ENCODE results near the gene RNF138. TPM values are rescaled to one million over a fixed set of nuclear protein-coding genes. Genes with fewer than 3 reads are reported as not detected.
A peak's percentile ranks its signal among the peaks of the same experiment; 100 is the strongest.
"Not testable (repeated sequence)": the region's sequence is repeated elsewhere in the genome, so short reads cannot be mapped to it uniquely, and the experiment has no call there.

RNF138 gene
- total RNA-seq, 6 experiments from 2014 or later = 10.2 to 14.4 (median 13.6) TPM

DNA sequence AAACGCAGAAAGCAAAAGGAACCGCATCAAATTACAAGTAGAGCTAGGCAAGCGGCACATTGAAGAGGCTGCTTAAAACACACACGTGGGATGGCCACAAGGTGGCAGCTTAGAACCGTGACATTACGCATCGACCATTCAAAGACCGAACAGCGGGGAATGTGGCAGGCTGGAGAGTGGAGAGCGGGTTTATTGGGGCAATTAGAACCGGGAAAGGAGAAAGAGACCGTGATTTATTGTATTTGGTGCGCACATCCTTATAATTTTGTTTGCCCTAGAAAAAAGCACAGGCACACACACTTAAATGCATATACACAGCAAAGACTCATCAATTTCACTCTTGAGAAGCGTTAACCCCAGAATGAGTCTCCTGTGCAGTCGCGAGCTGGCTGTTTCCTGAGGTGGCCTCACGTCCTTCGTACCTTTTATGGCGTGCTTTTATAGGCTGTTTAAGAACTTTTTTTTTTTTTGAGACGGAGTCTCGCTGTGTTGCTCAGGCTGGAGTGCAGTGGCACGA is 66.5 kb downstream of the RNF138 start:
- Mint-ChIP-seq H3K4me3 (peak overlapping the region; percentile 70), H3K27me3 (ENCODE audit: insufficient read depth) (no peaks in the 10 kb centered on the region; the same call in 1 of the 2 replicates), H3K36me3 (ENCODE audit: low read depth) (no peaks in the 10 kb centered on the region), H3K27ac (no peak overlapping the region), H3K4me1 (ENCODE audit: low read depth) (peaks cover 7% of the 10 kb centered on the region), H3K9me3 (no peaks in the 10 kb centered on the region)
- TF ChIP-seq, protein P1, sequence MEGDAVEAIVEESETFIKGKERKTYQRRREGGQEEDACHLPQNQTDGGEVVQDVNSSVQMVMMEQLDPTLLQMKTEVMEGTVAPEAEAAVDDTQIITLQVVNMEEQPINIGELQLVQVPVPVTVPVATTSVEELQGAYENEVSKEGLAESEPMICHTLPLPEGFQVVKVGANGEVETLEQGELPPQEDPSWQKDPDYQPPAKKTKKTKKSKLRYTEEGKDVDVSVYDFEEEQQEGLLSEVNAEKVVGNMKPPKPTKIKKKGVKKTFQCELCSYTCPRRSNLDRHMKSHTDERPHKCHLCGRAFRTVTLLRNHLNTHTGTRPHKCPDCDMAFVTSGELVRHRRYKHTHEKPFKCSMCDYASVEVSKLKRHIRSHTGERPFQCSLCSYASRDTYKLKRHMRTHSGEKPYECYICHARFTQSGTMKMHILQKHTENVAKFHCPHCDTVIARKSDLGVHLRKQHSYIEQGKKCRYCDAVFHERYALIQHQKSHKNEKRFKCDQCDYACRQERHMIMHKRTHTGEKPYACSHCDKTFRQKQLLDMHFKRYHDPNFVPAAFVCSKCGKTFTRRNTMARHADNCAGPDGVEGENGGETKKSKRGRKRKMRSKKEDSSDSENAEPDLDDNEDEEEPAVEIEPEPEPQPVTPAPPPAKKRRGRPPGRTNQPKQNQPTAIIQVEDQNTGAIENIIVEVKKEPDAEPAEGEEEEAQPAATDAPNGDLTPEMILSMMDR (IDR thresholded peaks at IDR 0.05) = peak; percentile 88
- peak; percentile 77 for DNase-seq

DNA sequence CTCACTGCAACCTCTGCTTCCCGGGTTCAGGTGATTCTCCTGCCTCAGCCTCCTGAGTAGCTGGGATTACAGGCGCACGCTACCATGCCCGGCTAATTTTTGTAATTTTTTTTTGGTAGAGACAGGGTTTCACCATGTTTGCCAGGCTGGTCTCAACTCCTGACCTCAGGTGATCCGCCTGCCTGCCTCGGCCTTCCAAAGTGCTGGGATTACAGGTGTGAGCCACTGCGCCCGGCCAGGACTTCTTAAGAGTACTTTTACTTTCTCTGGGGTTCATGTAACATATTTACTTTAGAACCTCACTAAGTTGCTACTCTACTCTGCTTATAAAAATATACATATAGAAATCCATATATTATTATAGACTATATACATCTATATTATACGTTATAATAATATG is 67.0 kb downstream of the RNF138 start:
- not testable (repeated sequence) for H3K4me1 Mint-ChIP-seq (ENCODE audit: low read depth); H3K27me3 Mint-ChIP-seq (ENCODE audit: insufficient read depth); H3K9me3 Mint-ChIP-seq; DNase-seq; H3K27ac Mint-ChIP-seq; H3K36me3 Mint-ChIP-seq (ENCODE audit: low read depth)
- H3K4me3 Mint-ChIP-seq = peak overlapping the region; percentile 70; the same call in 1 of the 2 replicates

DNA sequence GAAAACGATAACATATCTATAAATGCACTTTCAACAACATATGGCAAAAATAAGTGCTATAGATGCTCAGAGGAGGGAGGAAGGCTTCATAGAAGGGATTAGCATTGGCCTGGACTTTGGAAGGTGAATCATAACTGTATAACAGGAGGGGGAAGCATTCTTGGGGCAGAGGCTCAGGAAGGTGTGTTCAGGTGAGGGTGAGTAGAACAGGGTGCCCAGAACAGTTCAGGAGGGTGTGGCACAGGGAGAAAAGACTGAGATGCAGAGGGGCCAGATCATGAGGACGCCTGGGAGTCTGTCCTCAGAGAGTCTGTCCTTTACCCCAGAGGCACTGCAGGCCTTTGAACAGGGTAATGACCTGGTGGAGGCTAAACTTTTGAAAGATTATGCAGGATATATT is 68.9 kb downstream of the RNF138 start:
- no peaks in the 10 kb centered on the region; the same call in 1 of the 2 replicates for H3K27me3 Mint-ChIP-seq (ENCODE audit: insufficient read depth)
- TF ChIP-seq, protein P1 (IDR thresholded peaks at IDR 0.05) = no peak
- no peak for DNase-seq

DNA sequence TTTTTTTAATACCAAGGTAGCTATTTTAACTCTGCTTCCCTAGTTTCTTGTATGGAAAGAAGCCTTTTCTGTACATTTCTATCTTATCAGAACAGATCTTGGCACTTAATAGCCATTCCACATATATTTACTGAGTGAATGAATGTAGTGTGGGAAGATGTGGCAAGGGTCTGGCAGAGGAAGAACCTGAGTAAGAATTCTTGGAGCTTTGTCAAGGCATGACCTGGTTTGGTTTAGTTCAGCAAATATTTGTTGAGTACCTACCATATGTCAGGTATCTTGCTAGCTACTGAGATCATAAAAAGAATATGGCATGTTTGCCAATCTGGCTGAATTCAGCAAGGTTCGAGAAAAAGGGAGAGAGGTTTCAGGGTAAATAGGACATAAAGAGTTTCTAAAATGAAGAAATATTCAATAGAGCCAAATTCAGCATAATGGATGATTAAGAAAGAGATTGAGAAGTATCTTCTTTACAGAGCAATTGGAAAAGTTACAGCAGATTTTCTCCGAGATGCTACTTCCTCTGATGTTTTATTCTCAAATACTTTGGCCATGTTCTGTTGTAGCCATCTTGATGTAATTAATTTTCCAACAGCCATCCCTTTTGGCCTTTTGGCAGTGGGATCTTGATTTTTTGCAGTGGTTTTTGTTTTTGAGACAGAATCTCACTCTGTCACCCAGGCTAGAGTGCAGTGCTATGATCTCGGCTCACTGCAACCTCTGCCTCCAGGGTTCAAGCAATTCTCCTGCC is 76.5 kb downstream of the RNF138 start:
- no peak overlapping the region for H3K27ac Mint-ChIP-seq
- no peaks in the 10 kb centered on the region for H3K4me1 Mint-ChIP-seq (ENCODE audit: low read depth)

More for the DNA sequence above, 68.9 kb downstream of the RNF138 start:
- H3K27ac Mint-ChIP-seq = no peak overlapping the region
- H3K36me3 Mint-ChIP-seq (ENCODE audit: low read depth) = no peaks in the 10 kb centered on the region
- peaks cover 7% of the 10 kb centered on the region for H3K4me1 Mint-ChIP-seq (ENCODE audit: low read depth)
- H3K9me3 Mint-ChIP-seq = no peaks in the 10 kb centered on the region
- H3K4me3 Mint-ChIP-seq = no peak overlapping the region

DNA sequence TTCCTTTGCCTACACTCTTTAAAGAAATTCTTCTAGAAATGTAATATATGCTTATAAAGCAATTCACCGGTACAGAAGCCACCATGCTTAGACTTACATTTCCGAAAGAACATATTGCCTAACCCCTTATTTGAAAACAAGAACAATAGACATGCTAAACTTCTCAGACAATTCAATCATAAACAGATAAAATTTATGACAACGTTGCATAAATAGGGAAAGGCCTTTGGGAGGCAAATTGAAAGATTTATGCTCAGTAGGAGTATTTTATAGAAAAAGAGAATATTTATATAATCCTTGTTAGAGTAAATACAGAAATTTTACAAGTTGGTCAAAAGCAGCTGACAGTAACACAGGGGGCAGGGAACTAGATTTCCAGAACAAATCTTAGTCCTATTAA is 82.0 kb downstream of the RNF138 start:
- no peaks in the 10 kb centered on the region for H3K9me3 Mint-ChIP-seq
- H3K4me1 Mint-ChIP-seq (ENCODE audit: low read depth) = no peaks in the 10 kb centered on the region
- TF ChIP-seq, protein P1 (IDR thresholded peaks at IDR 0.05) = no peak
- no peaks in the 10 kb centered on the region for H3K36me3 Mint-ChIP-seq (ENCODE audit: low read depth)
- no peak overlapping the region for H3K4me3 Mint-ChIP-seq
- H3K27ac Mint-ChIP-seq = no peak overlapping the region
- no peak for DNase-seq
- peaks cover 3% of the 10 kb centered on the region; the same call in 1 of the 2 replicates for H3K27me3 Mint-ChIP-seq (ENCODE audit: insufficient read depth)

More for the DNA sequence above, 76.5 kb downstream of the RNF138 start:
- H3K27me3 Mint-ChIP-seq (ENCODE audit: insufficient read depth) = peaks cover 6% of the 10 kb centered on the region; the same call in 1 of the 2 replicates
- H3K36me3 Mint-ChIP-seq (ENCODE audit: low read depth) = no peaks in the 10 kb centered on the region
- no peak for DNase-seq
- no peaks in the 10 kb centered on the region for H3K9me3 Mint-ChIP-seq
- H3K4me3 Mint-ChIP-seq = no peak overlapping the region
- TF ChIP-seq, protein P1 (IDR thresholded peaks at IDR 0.05) = no peak

DNA sequence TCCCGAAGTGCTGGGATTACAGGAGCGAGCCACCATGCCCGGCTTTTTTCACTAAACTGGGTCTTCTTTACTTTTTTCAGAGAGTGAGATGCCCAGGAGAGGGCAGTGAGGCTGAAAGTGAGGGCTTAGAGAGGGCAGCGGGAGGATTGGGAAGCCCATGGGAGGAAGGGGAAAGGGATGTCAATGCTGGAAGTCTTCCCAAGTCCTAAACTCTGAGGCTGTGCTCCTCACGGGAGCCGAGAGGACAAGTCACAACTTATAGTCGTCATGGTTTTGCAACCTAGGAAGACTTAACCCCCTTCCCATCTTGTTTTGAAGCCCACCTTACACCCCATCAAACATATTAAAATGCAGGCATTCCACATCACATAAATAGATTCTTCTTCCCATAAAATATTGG is 83.0 kb downstream of the RNF138 start:
- no peak overlapping the region for H3K27ac Mint-ChIP-seq
- no peaks in the 10 kb centered on the region for H3K4me1 Mint-ChIP-seq (ENCODE audit: low read depth)
- no peaks in the 10 kb centered on the region for H3K9me3 Mint-ChIP-seq
- peaks cover 3% of the 10 kb centered on the region; the same call in 1 of the 2 replicates for H3K27me3 Mint-ChIP-seq (ENCODE audit: insufficient read depth)
- H3K36me3 Mint-ChIP-seq (ENCODE audit: low read depth) = no peaks in the 10 kb centered on the region
- no peak for DNase-seq
- no peak overlapping the region for H3K4me3 Mint-ChIP-seq
- TF ChIP-seq, protein P1 (IDR thresholded peaks at IDR 0.05) = no peak

Measured in HFFc6 (cell line).